Cardiac septum (tissue), 1 donor: ENCODE data around the gene DPY19L1. TPM values are rescaled to one million over a fixed set of nuclear protein-coding genes. Genes with fewer than 3 reads are reported as not detected.
"Not testable (repeated sequence)": the region's sequence is repeated elsewhere in the genome, so short reads cannot be mapped to it uniquely, and the experiment has no call there.

ENCODE experiments used
- DNase-seq: peaks from one replicate; pipeline ENCODE4 v3.0.0-alpha.2; 2020; ENCODE audit warnings: low spot score
- intact Hi-C: fragments of 100-400 bp; cut with DNase I; formaldehyde crosslinking; loops from one replicate; pipeline ENCODE4 v1.14.0; 2022
- microRNA-seq: library from miRNA; unstranded; fragments of <30 nt; microRNA quantifications from one replicate; pipeline ENCODE4 v1.2.0, GENCODE V29; 2020
- total RNA-seq: library from RNA; stranded (reverse); fragmentation: NEBNext Ultra II Directional; extraction: Animal tissue kit (Norgen Biotek cat#: 25700); gene quantifications from one replicate; pipeline ENCODE4 v1.2.1, GENCODE V29; 2021
- donor health status: DM: no; HTN: no; CAD: no.

The DPY19L1 gene
- total RNA-seq, 1 donor from 2014 or later, result 29.0 TPM

- intact Hi-C loops, result no loop called here
- DNase-seq, result no peak
Observed at GRCh38 chr7:34886856-34887255, 150.4 kb downstream of the DPY19L1 start.

GRCh38 chr7:34883855-34884254 is 153.4 kb downstream of the DPY19L1 start:
- intact Hi-C loops, result not testable (repeated sequence)

GRCh38 chr7:34879871-34880270 is 157.4 kb downstream of the DPY19L1 start:
- intact Hi-C loops, result no loop called here
- DNase-seq, result no peak

More at GRCh38 chr7:34883855-34884254, 153.4 kb downstream of the DPY19L1 start:
- DNase-seq, result not testable (repeated sequence)

DNA sequence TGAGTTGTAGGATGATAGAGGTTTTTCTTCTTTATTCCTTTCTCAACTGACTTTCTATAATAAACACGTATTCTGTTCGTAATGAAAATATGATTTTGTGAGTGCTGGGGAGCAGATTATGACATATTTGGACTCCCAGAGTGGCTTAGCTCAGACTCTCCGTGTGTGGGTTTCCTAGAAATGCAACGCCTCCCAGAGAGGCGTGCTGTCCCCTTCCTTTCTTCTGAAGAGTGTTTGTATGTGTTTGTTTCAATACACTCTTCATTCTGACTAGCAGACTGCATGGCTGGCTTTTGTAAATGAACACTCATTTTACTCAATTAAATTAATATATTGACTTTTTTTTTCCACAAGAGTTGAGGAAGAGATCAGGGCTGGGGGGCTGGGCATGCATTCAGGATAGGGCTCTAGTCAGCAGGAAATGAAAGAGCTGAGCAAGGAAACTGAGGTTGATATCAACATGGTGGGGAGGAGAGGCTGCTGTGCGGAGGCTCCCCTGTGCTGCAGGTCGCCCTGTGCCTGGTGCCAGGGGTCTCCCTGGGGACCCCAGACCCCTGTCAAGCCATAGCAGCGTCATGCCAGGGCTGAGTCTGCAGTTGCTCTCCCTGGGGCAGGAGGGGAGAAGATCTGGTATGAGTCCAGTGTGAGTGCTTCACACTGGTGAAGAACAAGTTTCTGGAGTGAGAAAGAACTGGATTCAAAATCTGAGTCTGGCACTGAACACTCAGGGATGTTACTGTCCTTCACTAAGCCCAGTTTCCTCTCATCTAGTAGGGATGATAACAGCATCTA is 158.1 kb downstream of the DPY19L1 start:
- DNase-seq, intact Hi-C loops: not testable (repeated sequence)

Small RNA genes within 50 kb of the gene (microRNA-seq; reads per million reads assigned to microRNA genes)
- 1.3 reads per million for gene MIR548N

Other genes starting within 250 kb of the DPY19L1 start
- gene TBX20, start 216.6 kb upstream of the DPY19L1 start, total RNA-seq, result 58.0 TPM